ENCODE measurements around the gene WHRN.

Gene WHRN

DNA sequence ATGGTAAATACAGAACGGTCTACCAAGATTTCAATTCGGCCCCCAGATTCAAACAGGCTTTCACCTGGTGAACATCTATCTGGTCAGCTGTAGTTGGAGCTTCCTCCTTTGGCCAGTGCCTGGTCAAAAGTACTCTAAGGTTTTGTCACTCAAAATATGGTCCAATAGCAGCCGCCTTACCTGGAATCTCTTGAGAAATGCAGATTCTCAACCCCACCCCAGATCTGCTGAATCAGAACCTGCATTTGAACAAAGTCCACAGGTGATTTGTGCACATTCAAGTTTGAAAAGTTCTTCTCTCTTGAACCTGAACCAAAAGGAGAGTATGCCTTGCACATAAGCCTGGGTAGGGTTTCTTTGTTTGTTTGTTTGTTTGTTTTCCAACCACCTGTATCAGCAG is 17.6 kb upstream of the WHRN start:
- peaks cover 13% of the 10 kb centered on the region for H3K27me3 ChIP-seq (ENCODE audit: insufficient read depth, poor library complexity, severe bottlenecking)
- TF ChIP-seq, protein P1, sequence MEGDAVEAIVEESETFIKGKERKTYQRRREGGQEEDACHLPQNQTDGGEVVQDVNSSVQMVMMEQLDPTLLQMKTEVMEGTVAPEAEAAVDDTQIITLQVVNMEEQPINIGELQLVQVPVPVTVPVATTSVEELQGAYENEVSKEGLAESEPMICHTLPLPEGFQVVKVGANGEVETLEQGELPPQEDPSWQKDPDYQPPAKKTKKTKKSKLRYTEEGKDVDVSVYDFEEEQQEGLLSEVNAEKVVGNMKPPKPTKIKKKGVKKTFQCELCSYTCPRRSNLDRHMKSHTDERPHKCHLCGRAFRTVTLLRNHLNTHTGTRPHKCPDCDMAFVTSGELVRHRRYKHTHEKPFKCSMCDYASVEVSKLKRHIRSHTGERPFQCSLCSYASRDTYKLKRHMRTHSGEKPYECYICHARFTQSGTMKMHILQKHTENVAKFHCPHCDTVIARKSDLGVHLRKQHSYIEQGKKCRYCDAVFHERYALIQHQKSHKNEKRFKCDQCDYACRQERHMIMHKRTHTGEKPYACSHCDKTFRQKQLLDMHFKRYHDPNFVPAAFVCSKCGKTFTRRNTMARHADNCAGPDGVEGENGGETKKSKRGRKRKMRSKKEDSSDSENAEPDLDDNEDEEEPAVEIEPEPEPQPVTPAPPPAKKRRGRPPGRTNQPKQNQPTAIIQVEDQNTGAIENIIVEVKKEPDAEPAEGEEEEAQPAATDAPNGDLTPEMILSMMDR (IDR thresholded peaks at IDR 0.05; ENCODE audit: insufficient read depth, low read length): no peak
- TF ChIP-seq GABPA (IDR thresholded peaks at IDR 0.05; ENCODE audit: low read depth) (no peak), POLR2AphosphoS5 (IDR thresholded peaks at IDR 0.05; ENCODE audit: low read depth) (no peak), SPI1 (IDR thresholded peaks at IDR 0.05; ENCODE audit: borderline replicate concordance, low read depth) (no peak)
- TF ChIP-seq, protein P2, sequence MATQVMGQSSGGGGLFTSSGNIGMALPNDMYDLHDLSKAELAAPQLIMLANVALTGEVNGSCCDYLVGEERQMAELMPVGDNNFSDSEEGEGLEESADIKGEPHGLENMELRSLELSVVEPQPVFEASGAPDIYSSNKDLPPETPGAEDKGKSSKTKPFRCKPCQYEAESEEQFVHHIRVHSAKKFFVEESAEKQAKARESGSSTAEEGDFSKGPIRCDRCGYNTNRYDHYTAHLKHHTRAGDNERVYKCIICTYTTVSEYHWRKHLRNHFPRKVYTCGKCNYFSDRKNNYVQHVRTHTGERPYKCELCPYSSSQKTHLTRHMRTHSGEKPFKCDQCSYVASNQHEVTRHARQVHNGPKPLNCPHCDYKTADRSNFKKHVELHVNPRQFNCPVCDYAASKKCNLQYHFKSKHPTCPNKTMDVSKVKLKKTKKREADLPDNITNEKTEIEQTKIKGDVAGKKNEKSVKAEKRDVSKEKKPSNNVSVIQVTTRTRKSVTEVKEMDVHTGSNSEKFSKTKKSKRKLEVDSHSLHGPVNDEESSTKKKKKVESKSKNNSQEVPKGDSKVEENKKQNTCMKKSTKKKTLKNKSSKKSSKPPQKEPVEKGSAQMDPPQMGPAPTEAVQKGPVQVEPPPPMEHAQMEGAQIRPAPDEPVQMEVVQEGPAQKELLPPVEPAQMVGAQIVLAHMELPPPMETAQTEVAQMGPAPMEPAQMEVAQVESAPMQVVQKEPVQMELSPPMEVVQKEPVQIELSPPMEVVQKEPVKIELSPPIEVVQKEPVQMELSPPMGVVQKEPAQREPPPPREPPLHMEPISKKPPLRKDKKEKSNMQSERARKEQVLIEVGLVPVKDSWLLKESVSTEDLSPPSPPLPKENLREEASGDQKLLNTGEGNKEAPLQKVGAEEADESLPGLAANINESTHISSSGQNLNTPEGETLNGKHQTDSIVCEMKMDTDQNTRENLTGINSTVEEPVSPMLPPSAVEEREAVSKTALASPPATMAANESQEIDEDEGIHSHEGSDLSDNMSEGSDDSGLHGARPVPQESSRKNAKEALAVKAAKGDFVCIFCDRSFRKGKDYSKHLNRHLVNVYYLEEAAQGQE (IDR thresholded peaks at IDR 0.05; ENCODE audit: insufficient replicate concordance, low read depth): no peak
- no peak for DNase-seq (ENCODE audit: low read depth in 1 of 2, low spot score in 1 of 2)

DNA sequence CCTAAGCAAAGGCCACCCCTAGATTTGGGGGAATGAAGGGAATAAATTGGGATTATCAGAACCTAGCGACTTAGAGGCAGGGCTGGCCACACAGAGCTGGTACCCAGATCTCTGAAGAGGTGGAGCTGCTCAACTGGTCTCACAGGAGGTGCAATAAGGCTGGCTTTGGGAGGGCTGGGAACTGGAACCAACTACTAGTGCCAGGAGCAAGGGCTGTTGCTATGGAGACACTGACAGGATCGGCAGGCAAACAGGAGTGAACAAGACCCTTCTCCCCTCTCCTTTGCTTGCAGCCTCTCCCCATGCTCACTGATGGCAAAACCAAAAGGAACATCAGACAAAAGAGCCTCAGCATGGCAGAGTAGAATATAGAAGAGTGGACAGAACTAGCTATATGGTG is 17.0 kb upstream of the WHRN start:
- peaks cover 13% of the 10 kb centered on the region for H3K27me3 ChIP-seq (ENCODE audit: insufficient read depth, poor library complexity, severe bottlenecking)
- H3K27ac ChIP-seq (replicated peaks): no peak overlapping the region
- H3K4me3 ChIP-seq (replicated peaks; ENCODE audit: insufficient read depth, low read length): no peak overlapping the region
- DNase-seq (ENCODE audit: low read depth in 1 of 2, low spot score in 1 of 2): no peak
- TF ChIP-seq, protein P2 (IDR thresholded peaks at IDR 0.05; ENCODE audit: insufficient replicate concordance, low read depth): no peak
- no peak for TF ChIP-seq POLR2AphosphoS5 (IDR thresholded peaks at IDR 0.05; ENCODE audit: low read depth)
- TF ChIP-seq GABPA (IDR thresholded peaks at IDR 0.05; ENCODE audit: low read depth): no peak
- TF ChIP-seq SPI1 (IDR thresholded peaks at IDR 0.05; ENCODE audit: borderline replicate concordance, low read depth): no peak
- TF ChIP-seq, protein P1 (IDR thresholded peaks at IDR 0.05; ENCODE audit: insufficient read depth, low read length): no peak

More for the DNA sequence above, 17.6 kb upstream of the WHRN start:
- no peak overlapping the region for H3K27ac ChIP-seq (replicated peaks)
- no peak overlapping the region for H3K4me3 ChIP-seq (replicated peaks; ENCODE audit: insufficient read depth, low read length)

DNA sequence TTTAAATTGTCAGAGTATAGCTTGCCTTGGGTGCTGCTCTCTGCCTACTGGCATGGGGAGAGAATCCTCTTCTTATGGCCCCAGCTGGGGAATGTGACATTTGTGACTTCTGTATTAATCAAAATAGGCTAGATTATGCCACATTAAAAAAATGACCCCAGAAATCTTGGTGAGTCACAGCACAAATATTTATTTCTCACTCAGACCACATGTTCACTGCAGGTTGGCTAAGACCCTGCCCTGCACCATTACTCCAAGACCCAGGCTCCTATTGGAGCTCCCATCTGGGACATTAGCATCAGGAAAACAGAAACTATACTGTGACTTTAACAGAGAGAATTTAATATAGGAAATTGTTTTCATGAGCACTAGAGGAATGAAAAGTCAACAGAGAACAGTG is 16.6 kb upstream of the WHRN start:
- Histone ChIP-seq H3K27ac (replicated peaks) (no peak overlapping the region), H3K4me3 (replicated peaks; ENCODE audit: insufficient read depth, low read length) (no peak overlapping the region), H3K27me3 (ENCODE audit: insufficient read depth, poor library complexity, severe bottlenecking) (peaks cover 13% of the 10 kb centered on the region)
- DNase-seq (ENCODE audit: low read depth in 1 of 2, low spot score in 1 of 2): no peak
- TF ChIP-seq, protein P2 (IDR thresholded peaks at IDR 0.05; ENCODE audit: insufficient replicate concordance, low read depth): no peak
- TF ChIP-seq POLR2AphosphoS5 (IDR thresholded peaks at IDR 0.05; ENCODE audit: low read depth): no peak
- TF ChIP-seq SPI1 (IDR thresholded peaks at IDR 0.05; ENCODE audit: borderline replicate concordance, low read depth): no peak
- TF ChIP-seq, protein P1 (IDR thresholded peaks at IDR 0.05; ENCODE audit: insufficient read depth, low read length): no peak
- no peak for TF ChIP-seq GABPA (IDR thresholded peaks at IDR 0.05; ENCODE audit: low read depth)
